B cell (primary cell): ENCODE measurements around the gene LMO7. TPM values are rescaled to one million over a fixed set of nuclear protein-coding genes. Genes with fewer than 3 reads are reported as not detected.
A peak's percentile ranks its signal among the peaks of the same experiment; 100 is the strongest.

Source experiments
- ATAC-seq: fragments of 200-7000 bp; cut with Tn5 transposase; one replicate; pipeline ENCODE4 v1.10.0; 2021; ENCODE audit warnings: low read depth, mild to moderate bottlenecking, moderate number of reproducible peaks, moderate library complexity
- CTCF ChIA-PET: fragments of 350-600 bp; sonication (Branson Sonifier 250); formaldehyde crosslinking; loops from one replicate; lab custom pipeline; 2021; ENCODE audit warnings: antibody characterized with exemption, inconsistent platforms; lab: Charles Lee
- POLR2A ChIA-PET: fragments of 350-600 bp; sonication (Branson Sonifier 250); formaldehyde crosslinking; loops from one replicate; lab custom pipeline; 2021; ENCODE audit warnings: antibody characterized with exemption; lab: Charles Lee
- DNase-seq: peaks from one replicate; pipeline ENCODE4 v3.0.0; 2013
- H2AFZ ChIP-seq: 2 replicates; pipeline ENCODE4 v1.6.1; 2012; ENCODE audit warnings: mild to moderate bottlenecking, low read depth, low read length; ENCODE audit not compliant: insufficient read depth, poor library complexity, severe bottlenecking
- H3K27ac ChIP-seq, 2 donors: 1 replicate in 1 of 2; 2 replicates in 1 of 2; pipeline ENCODE4 v1.5.1; 2012 to 2013; ENCODE audit warnings: low read length in 2 of 2, mild to moderate bottlenecking in 2 of 2, moderate library complexity in 1 of 2
- H3K27me3 ChIP-seq, 4 experiments: fragments of 200-600 bp in 1 of 4; sonication (generic) in 1 of 4; replicated peaks in 1 of 4; 1 replicate in 2 of 4; 2 replicates in 2 of 4; pipeline versions ENCODE4 v1.6.1 to v1.7.0; 2013 to 2016; ENCODE audit warnings: low read length in 3 of 4, mild to moderate bottlenecking in 2 of 4, mixed read lengths in 1 of 4, moderate library complexity in 1 of 4; ENCODE audit not compliant: insufficient read depth in 4 of 4, control insufficient read depth in 3 of 4; ENCODE audit errors: control extremely low read depth in 1 of 4
- H3K36me3 ChIP-seq, 2 experiments: replicated peaks in 1 of 2; 1 replicate in 1 of 2; 2 replicates in 1 of 2; pipeline versions ENCODE4 v1.6.1 to v1.7.1; 2013; ENCODE audit warnings: low read length in 1 of 2; ENCODE audit not compliant: insufficient read depth in 2 of 2, control insufficient read depth in 1 of 2; ENCODE audit errors: control extremely low read depth in 1 of 2, extremely low read depth in 1 of 2
- H3K4me1 ChIP-seq, 2 donors: fragments of 200-600 bp in 1 of 2; sonication (generic) in 1 of 2; 1 replicate in 1 of 2; 2 replicates in 1 of 2; pipeline versions ENCODE4 v1.5.1 to v1.6.1; 2013 to 2017; ENCODE audit warnings: low read length in 2 of 2; ENCODE audit not compliant: control insufficient read depth in 2 of 2, insufficient read depth in 2 of 2
- H3K4me2 ChIP-seq: replicated peaks from 2 replicates; pipeline ENCODE3; 2012; ENCODE audit warnings: mild to moderate bottlenecking, low read depth, low read length; ENCODE audit not compliant: poor library complexity, severe bottlenecking
- H3K4me3 ChIP-seq, 5 experiments: fragments of 200-600 bp in 1 of 5; sonication (generic) in 1 of 5; 1 replicate in 3 of 5; 2 replicates in 2 of 5; pipeline versions ENCODE4 v1.5.1 to v1.7.0; 2011 to 2016; ENCODE audit warnings: low read length in 4 of 5, mild to moderate bottlenecking in 4 of 5, low read depth in 2 of 5, control low read depth in 1 of 5, moderate library complexity in 1 of 5; ENCODE audit not compliant: insufficient read depth in 1 of 5; ENCODE audit errors: control extremely low read depth in 1 of 5, extremely low read depth in 1 of 5
- H3K79me2 ChIP-seq: fragments of 200-600 bp; sonication (generic); one replicate; pipeline ENCODE4 v1.6.0; 2016; ENCODE audit warnings: low read length; ENCODE audit not compliant: control insufficient read depth, insufficient read depth
- H3K9ac ChIP-seq: fragments of 200-600 bp; sonication (generic); 2 replicates; pipeline ENCODE4 v1.6.1; 2017; ENCODE audit warnings: mild to moderate bottlenecking, low read length, moderate library complexity
- H3K9me3 ChIP-seq, 3 donors: one replicate each; pipeline versions ENCODE4 v1.6.1 to v1.7.1; 2013; ENCODE audit warnings: low read length in 2 of 3; ENCODE audit not compliant: control insufficient read depth in 2 of 3, insufficient read depth in 1 of 3; ENCODE audit errors: control extremely low read depth in 1 of 3
- H4K20me1 ChIP-seq: 2 replicates; pipeline ENCODE4 v1.6.0; 2012; ENCODE audit warnings: mild to moderate bottlenecking, low read length; ENCODE audit not compliant: insufficient read depth, control insufficient read depth, poor library complexity, severe bottlenecking
- H3K27ac Mint-ChIP-seq: one replicate; pipeline ENCODE4 v1.8.0; 2021; ENCODE audit warnings: mixed read lengths
- H3K27me3 Mint-ChIP-seq: one replicate; pipeline ENCODE4 v1.8.0; 2021; ENCODE audit warnings: mixed read lengths
- H3K4me1 Mint-ChIP-seq: one replicate; pipeline ENCODE4 v1.8.0; 2021; ENCODE audit warnings: mixed read lengths
- H3K4me3 Mint-ChIP-seq: one replicate; pipeline ENCODE4 v1.8.0; 2021; ENCODE audit warnings: mixed read lengths
- H3K9me3 Mint-ChIP-seq: one replicate; pipeline ENCODE4 v1.8.0; 2022; ENCODE audit warnings: mixed read lengths; ENCODE audit not compliant: insufficient read depth
- EZH2 ChIP-seq: IDR thresholded peaks from 2 replicates; pipeline ENCODE4 v1.6.1; 2012; ENCODE audit warnings: borderline replicate concordance, low read depth, mild to moderate bottlenecking, moderate library complexity, low read length; ENCODE audit not compliant: insufficient read depth, poor library complexity, severe bottlenecking
- WGBS: methylation state at CpG from one replicate; pipeline ENCODE4 v1.1.5; 2013; ENCODE audit warnings: missing lambda C conversion rate; ENCODE audit not compliant: insufficient coverage; 5-methylcytosine and 5-hydroxymethylcytosine counted together
- intact Hi-C: fragments of 100-400 bp; cut with micrococcal nuclease; formaldehyde crosslinking; loops from one replicate; pipeline ENCODE4 v1.10.0; 2022
- polyA plus RNA-seq: library from polyadenylated mRNA; depleted of rRNA; stranded (reverse); fragments of >200 nt; gene quantifications from 2 replicates; pipeline ENCODE4 v1.2.3, GENCODE V29; 2012
- total RNA-seq, 2 donors: library from RNA; stranded (reverse); fragments of 120-200 nt in 1 of 2; gene quantifications; 1 replicate in 1 of 2; 2 replicates in 1 of 2; pipeline versions ENCODE4 v1.2.3 to v1.2.4, GENCODE V29; 2013 to 2022
- TF ChIP-seq, protein P1 (sequence below): fragments of 200-600 bp; IDR thresholded peaks from one replicate; pipeline ENCODE4 v1.8.0; 2022; ENCODE audit warnings: antibody characterized with exemption, mild to moderate bottlenecking

LMO7 gene
- total and polyA plus RNA-seq, 2 donors (not counting 1 experiment from before 2014, with no cell fraction given), result 7.8 to 17.4 TPM

DNA sequence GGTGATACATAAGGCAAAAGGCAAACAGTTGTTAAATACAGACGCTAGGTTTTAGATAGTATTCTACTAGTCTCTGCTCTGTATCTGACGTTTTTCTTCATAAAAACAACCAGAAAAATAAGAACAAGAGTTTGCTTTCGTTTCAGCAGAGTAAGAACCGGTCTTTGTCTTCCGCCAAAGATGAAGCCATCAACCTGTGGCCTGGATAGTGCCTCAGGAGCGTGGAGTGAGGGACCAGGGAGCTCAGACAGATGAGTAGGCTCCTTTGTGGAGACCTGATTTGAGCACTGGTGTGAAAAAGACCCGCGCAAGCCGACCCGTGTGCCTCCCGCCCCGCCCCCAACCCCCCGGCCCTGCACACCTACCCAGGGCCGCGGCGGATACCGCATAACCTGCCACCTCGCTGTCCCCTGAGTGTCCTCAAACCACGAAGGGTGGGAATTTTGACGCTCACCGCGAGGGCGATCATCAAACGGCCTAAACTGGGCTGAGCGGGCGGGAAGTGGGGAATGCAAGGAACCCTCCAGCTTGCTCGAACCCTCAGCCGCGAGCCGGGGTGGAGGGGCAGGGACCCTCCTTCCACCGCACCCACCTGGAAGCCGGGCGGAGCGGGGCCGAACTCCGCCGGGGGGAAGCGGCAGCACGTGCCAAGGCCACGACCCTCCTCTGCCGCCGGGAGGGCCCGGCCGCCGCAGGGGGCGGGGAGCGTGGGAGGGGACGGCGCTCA is 866 bp upstream of the LMO7 start:
- Mint-ChIP-seq H3K27ac (peak overlapping the region; percentile 71), H3K9me3 (no peaks in the 10 kb centered on the region), H3K4me1 (peaks cover 11% of the 10 kb centered on the region), H3K4me3 (peak overlapping the region; percentile 87), H3K27me3 (peaks cover 9% of the 10 kb centered on the region)
- intact Hi-C loops, result loop anchor here (5.0 kb wide), 2 partner anchors 88 to 153 kb away; partner anchors contain the start of genes TBC1D4 and UCHL3
- peak overlapping the region in 4 of 5 experiments; percentile 68 to 86 (median 82) for H3K4me3 ChIP-seq
- no peaks in the 10 kb centered on the region for H4K20me1 ChIP-seq
- H2AFZ ChIP-seq, result peak overlapping the region; percentile 87
- peak overlapping the region; percentile 76 for H3K9ac ChIP-seq
- no peaks in the 10 kb centered on the region for H3K79me2 ChIP-seq
- ATAC-seq, result no peak
- POLR2A ChIA-PET, result no interaction called here
- H3K27ac ChIP-seq, result no peak overlapping the region
- no peaks in the 10 kb centered on the region for H3K9me3 ChIP-seq
- peak overlapping the region; percentile 98 for H3K4me2 ChIP-seq
- peaks cover 5 to 14% of the 10 kb centered on the region in 2 donors for H3K4me1 ChIP-seq
- no peak for DNase-seq
- CTCF ChIA-PET, result no interaction called here
- TF ChIP-seq, protein P1, sequence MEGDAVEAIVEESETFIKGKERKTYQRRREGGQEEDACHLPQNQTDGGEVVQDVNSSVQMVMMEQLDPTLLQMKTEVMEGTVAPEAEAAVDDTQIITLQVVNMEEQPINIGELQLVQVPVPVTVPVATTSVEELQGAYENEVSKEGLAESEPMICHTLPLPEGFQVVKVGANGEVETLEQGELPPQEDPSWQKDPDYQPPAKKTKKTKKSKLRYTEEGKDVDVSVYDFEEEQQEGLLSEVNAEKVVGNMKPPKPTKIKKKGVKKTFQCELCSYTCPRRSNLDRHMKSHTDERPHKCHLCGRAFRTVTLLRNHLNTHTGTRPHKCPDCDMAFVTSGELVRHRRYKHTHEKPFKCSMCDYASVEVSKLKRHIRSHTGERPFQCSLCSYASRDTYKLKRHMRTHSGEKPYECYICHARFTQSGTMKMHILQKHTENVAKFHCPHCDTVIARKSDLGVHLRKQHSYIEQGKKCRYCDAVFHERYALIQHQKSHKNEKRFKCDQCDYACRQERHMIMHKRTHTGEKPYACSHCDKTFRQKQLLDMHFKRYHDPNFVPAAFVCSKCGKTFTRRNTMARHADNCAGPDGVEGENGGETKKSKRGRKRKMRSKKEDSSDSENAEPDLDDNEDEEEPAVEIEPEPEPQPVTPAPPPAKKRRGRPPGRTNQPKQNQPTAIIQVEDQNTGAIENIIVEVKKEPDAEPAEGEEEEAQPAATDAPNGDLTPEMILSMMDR, result no peak
- no peak for TF ChIP-seq EZH2
- H3K36me3 ChIP-seq, result no peaks in the 10 kb centered on the region
- 31% methylated on average over 35 of the region's 49 CpGs for WGBS
- peaks cover 0 to 5% (median 0%) of the 10 kb centered on the region in 4 experiments for H3K27me3 ChIP-seq
